Measurements from ENCODE around the gene NCAM2. TPM values are rescaled to one million over a fixed set of nuclear protein-coding genes. Genes with fewer than 3 reads are reported as not detected.

Gene NCAM2
- total RNA-seq, 2 experiments from 2014 or later: not detected

- H3K27me3 Mint-ChIP-seq: no peaks in the 10 kb centered on the region
- no peak overlapping the region for H3K4me3 Mint-ChIP-seq
- no peak overlapping the region for H3K27ac Mint-ChIP-seq
- DNase-seq: no peak
- no peaks in the 10 kb centered on the region for H3K9me3 Mint-ChIP-seq
- no peaks in the 10 kb centered on the region for H3K36me3 Mint-ChIP-seq
- no peaks in the 10 kb centered on the region for H3K4me1 Mint-ChIP-seq
Measured at GRCh38 chr21:21162786-21163185, 164.6 kb downstream of the NCAM2 start.

- no peaks in the 10 kb centered on the region for H3K36me3 Mint-ChIP-seq
- DNase-seq: peak; percentile 2
- no peaks in the 10 kb centered on the region for H3K9me3 Mint-ChIP-seq
Measured at GRCh38 chr21:21163904-21164303, 165.7 kb downstream of the NCAM2 start.

GRCh38 chr21:21165063-21165645 is 166.9 kb downstream of the NCAM2 start:
- DNase-seq: no peak
- H3K4me3 Mint-ChIP-seq: no peak overlapping the region
- H3K9me3 Mint-ChIP-seq: no peaks in the 10 kb centered on the region
- no peaks in the 10 kb centered on the region for H3K4me1 Mint-ChIP-seq
- H3K36me3 Mint-ChIP-seq: no peaks in the 10 kb centered on the region
- no peak overlapping the region for H3K27ac Mint-ChIP-seq
- H3K27me3 Mint-ChIP-seq: no peaks in the 10 kb centered on the region

More at GRCh38 chr21:21163904-21164303, 165.7 kb downstream of the NCAM2 start:
- H3K27ac Mint-ChIP-seq: no peak overlapping the region
- no peak overlapping the region for H3K4me3 Mint-ChIP-seq
- no peaks in the 10 kb centered on the region for H3K27me3 Mint-ChIP-seq
- H3K4me1 Mint-ChIP-seq: no peaks in the 10 kb centered on the region

GRCh38 chr21:21174676-21175075 is 176.5 kb downstream of the NCAM2 start:
- Mint-ChIP-seq H3K27me3 (no peaks in the 10 kb centered on the region), H3K4me3 (no peak overlapping the region), H3K36me3 (no peaks in the 10 kb centered on the region), H3K9me3 (no peaks in the 10 kb centered on the region), H3K27ac (no peak overlapping the region), H3K4me1 (peaks cover 7% of the 10 kb centered on the region)
- no peak for DNase-seq

- H3K4me1 Mint-ChIP-seq: peaks cover 7% of the 10 kb centered on the region
- no peak overlapping the region for H3K27ac Mint-ChIP-seq
- H3K27me3 Mint-ChIP-seq: no peaks in the 10 kb centered on the region
- H3K4me3 Mint-ChIP-seq: no peak overlapping the region
- no peaks in the 10 kb centered on the region for H3K36me3 Mint-ChIP-seq
- no peak for DNase-seq
- no peaks in the 10 kb centered on the region for H3K9me3 Mint-ChIP-seq
Measured at GRCh38 chr21:21175798-21176334, 177.7 kb downstream of the NCAM2 start.

- H3K9me3 Mint-ChIP-seq: no peaks in the 10 kb centered on the region
- H3K4me3 Mint-ChIP-seq: no peak overlapping the region
- H3K36me3 Mint-ChIP-seq: no peaks in the 10 kb centered on the region
- no peak overlapping the region for H3K27ac Mint-ChIP-seq
- DNase-seq: no peak
- H3K27me3 Mint-ChIP-seq: no peaks in the 10 kb centered on the region
- H3K4me1 Mint-ChIP-seq: peaks cover 7% of the 10 kb centered on the region
Measured at GRCh38 chr21:21177353-21177986, 179.3 kb downstream of the NCAM2 start.

- H3K27ac Mint-ChIP-seq: no peak overlapping the region
- peaks cover 7% of the 10 kb centered on the region for H3K27me3 Mint-ChIP-seq
- H3K4me1 Mint-ChIP-seq: peaks cover 7% of the 10 kb centered on the region
- no peaks in the 10 kb centered on the region for H3K9me3 Mint-ChIP-seq
- no peak overlapping the region for H3K4me3 Mint-ChIP-seq
- no peaks in the 10 kb centered on the region for H3K36me3 Mint-ChIP-seq
- DNase-seq: no peak
Measured at GRCh38 chr21:21179619-21180298, 181.6 kb downstream of the NCAM2 start.

GRCh38 chr21:21182401-21183010 is 184.3 kb downstream of the NCAM2 start:
- DNase-seq: no peak
- Mint-ChIP-seq H3K9me3 (no peaks in the 10 kb centered on the region), H3K27ac (no peak overlapping the region), H3K4me1 (no peaks in the 10 kb centered on the region), H3K27me3 (peaks cover 9% of the 10 kb centered on the region), H3K4me3 (no peak overlapping the region), H3K36me3 (no peaks in the 10 kb centered on the region)

- Mint-ChIP-seq H3K9me3 (no peaks in the 10 kb centered on the region), H3K4me1 (no peaks in the 10 kb centered on the region), H3K4me3 (no peak overlapping the region), H3K36me3 (no peaks in the 10 kb centered on the region), H3K27me3 (peaks cover 9% of the 10 kb centered on the region), H3K27ac (no peak overlapping the region)
- no peak for DNase-seq
Measured at GRCh38 chr21:21183092-21183491, 184.9 kb downstream of the NCAM2 start.

GRCh38 chr21:21184771-21185528 is 186.7 kb downstream of the NCAM2 start:
- Mint-ChIP-seq H3K27me3 (peaks cover 9% of the 10 kb centered on the region), H3K4me1 (no peaks in the 10 kb centered on the region), H3K27ac (no peak overlapping the region), H3K36me3 (no peaks in the 10 kb centered on the region), H3K9me3 (no peaks in the 10 kb centered on the region), H3K4me3 (no peak overlapping the region)
- no peak for DNase-seq

- no peak overlapping the region for H3K4me3 Mint-ChIP-seq
- peaks cover 16% of the 10 kb centered on the region for H3K27me3 Mint-ChIP-seq
- no peak for DNase-seq
- no peaks in the 10 kb centered on the region for H3K9me3 Mint-ChIP-seq
- no peaks in the 10 kb centered on the region for H3K36me3 Mint-ChIP-seq
- H3K4me1 Mint-ChIP-seq: no peaks in the 10 kb centered on the region
- H3K27ac Mint-ChIP-seq: no peak overlapping the region
Measured at GRCh38 chr21:21187579-21187978, 189.4 kb downstream of the NCAM2 start.

GRCh38 chr21:21188513-21189195 is 190.4 kb downstream of the NCAM2 start:
- no peak for DNase-seq
- Mint-ChIP-seq H3K27me3 (peaks cover 10% of the 10 kb centered on the region), H3K36me3 (no peaks in the 10 kb centered on the region), H3K4me3 (no peak overlapping the region), H3K4me1 (no peaks in the 10 kb centered on the region), H3K9me3 (no peaks in the 10 kb centered on the region), H3K27ac (no peak overlapping the region)

GRCh38 chr21:21195417-21195943 is 197.3 kb downstream of the NCAM2 start:
- H3K4me3 Mint-ChIP-seq: no peak overlapping the region
- no peaks in the 10 kb centered on the region for H3K9me3 Mint-ChIP-seq
- DNase-seq: no peak
- H3K4me1 Mint-ChIP-seq: peaks cover 11% of the 10 kb centered on the region
- no peaks in the 10 kb centered on the region for H3K36me3 Mint-ChIP-seq
- no peak overlapping the region for H3K27ac Mint-ChIP-seq
- H3K27me3 Mint-ChIP-seq: peaks cover 7% of the 10 kb centered on the region

- no peak for DNase-seq
Measured at GRCh38 chr21:21196087-21196486, 197.9 kb downstream of the NCAM2 start.

More at GRCh38 chr21:21196087-21196486, 197.9 kb downstream of the NCAM2 start:
- Mint-ChIP-seq H3K4me1 (peaks cover 11% of the 10 kb centered on the region), H3K4me3 (no peak overlapping the region), H3K9me3 (no peaks in the 10 kb centered on the region), H3K27me3 (peaks cover 7% of the 10 kb centered on the region), H3K36me3 (no peaks in the 10 kb centered on the region), H3K27ac (no peak overlapping the region)

All from activated naive CD8-positive, alpha-beta T cell treated with anti-CD3 and anti-CD28 coated beads for 36 hours (primary cell).